Endothelial cell (in vitro differentiated cells): ENCODE data around the gene ADCY6. TPM values are rescaled to one million over a fixed set of nuclear protein-coding genes. Genes with fewer than 3 reads are reported as not detected.

Experiments
- DNase-seq: peaks from one replicate; pipeline ENCODE4 v3.0.0; 2021; ENCODE audit warnings: low spot score
- H3K27ac Mint-ChIP-seq: one replicate; pipeline ENCODE4 v1.8.0; 2021; ENCODE audit warnings: mixed read lengths, inconsistent platforms; ENCODE audit not compliant: unreplicated experiment
- H3K27me3 Mint-ChIP-seq: one replicate; pipeline ENCODE4 v1.8.0; 2021; ENCODE audit warnings: mild to moderate bottlenecking, moderate library complexity, mixed read lengths, inconsistent platforms; ENCODE audit not compliant: unreplicated experiment
- H3K36me3 Mint-ChIP-seq: one replicate; pipeline ENCODE4 v1.8.0; 2021; ENCODE audit warnings: mild to moderate bottlenecking, low read depth, mixed read lengths, inconsistent platforms; ENCODE audit not compliant: unreplicated experiment
- H3K4me1 Mint-ChIP-seq: one replicate; pipeline ENCODE4 v1.8.0; 2021; ENCODE audit warnings: mild to moderate bottlenecking, mixed read lengths, inconsistent platforms; ENCODE audit not compliant: unreplicated experiment
- H3K4me3 Mint-ChIP-seq: one replicate; pipeline ENCODE4 v1.8.0; 2021; ENCODE audit warnings: mild to moderate bottlenecking, mixed read lengths, inconsistent platforms; ENCODE audit not compliant: unreplicated experiment
- H3K9me3 Mint-ChIP-seq: one replicate; pipeline ENCODE4 v1.8.0; 2021; ENCODE audit warnings: mixed read lengths, inconsistent platforms; ENCODE audit not compliant: unreplicated experiment
- CTCF ChIP-seq: fragments of 200-600 bp; sonication (generic); IDR thresholded peaks from one replicate; pipeline ENCODE4 v1.5.0; 2021; ENCODE audit warnings: antibody characterized with exemption; ENCODE audit not compliant: unreplicated experiment
- total RNA-seq: library from RNA; stranded (reverse); fragmentation: NEBNext Ultra II Directional; extraction: Animal tissue kit (Norgen Biotek cat#: 25700); gene quantifications from one replicate; pipeline ENCODE4 v1.2.1, GENCODE V29; 2021; ENCODE audit not compliant: unreplicated experiment

Gene ADCY6
- total RNA-seq, 1 donor from 2014 or later: 31.6 TPM

GRCh38 chr12:48822139-48822538 is 33.2 kb upstream of the ADCY6 start:
- H3K9me3 Mint-ChIP-seq: no peaks in the 10 kb centered on the region
- no peak overlapping the region for H3K27ac Mint-ChIP-seq
- no peak for DNase-seq
- peaks cover 26% of the 10 kb centered on the region for H3K27me3 Mint-ChIP-seq
- H3K4me1 Mint-ChIP-seq: peaks cover 23% of the 10 kb centered on the region
- peaks cover 28% of the 10 kb centered on the region for H3K36me3 Mint-ChIP-seq
- H3K4me3 Mint-ChIP-seq: no peak overlapping the region
- TF ChIP-seq CTCF: no peak

GRCh38 chr12:48819986-48820725 is 31.3 kb upstream of the ADCY6 start:
- H3K9me3 Mint-ChIP-seq: no peaks in the 10 kb centered on the region
- peak overlapping the region; percentile 21 for H3K4me3 Mint-ChIP-seq
- H3K36me3 Mint-ChIP-seq: peaks cover 23% of the 10 kb centered on the region
- H3K27me3 Mint-ChIP-seq: peaks cover 18% of the 10 kb centered on the region
- DNase-seq: no peak
- H3K4me1 Mint-ChIP-seq: peaks cover 33% of the 10 kb centered on the region
- TF ChIP-seq CTCF: no peak
- no peak overlapping the region for H3K27ac Mint-ChIP-seq

- Mint-ChIP-seq H3K36me3 (peaks cover 16% of the 10 kb centered on the region), H3K4me1 (peaks cover 35% of the 10 kb centered on the region), H3K9me3 (no peaks in the 10 kb centered on the region), H3K27ac (no peak overlapping the region), H3K4me3 (peak overlapping the region; percentile 94), H3K27me3 (peaks cover 17% of the 10 kb centered on the region)
- peak; percentile 40 for TF ChIP-seq CTCF
- peak; percentile 56 for DNase-seq
Measured at GRCh38 chr12:48818831-48819590, 30.1 kb upstream of the ADCY6 start.

GRCh38 chr12:48817873-48818830 is 29.3 kb upstream of the ADCY6 start, which contains the start of gene CACNB3:
TSS of gene CACNB3 (plus strand) at chr12:48818496. CDS start at chr12:48818930, 434 bp downstream.
- H3K9me3 Mint-ChIP-seq: no peaks in the 10 kb centered on the region
- no peak for TF ChIP-seq CTCF
- H3K36me3 Mint-ChIP-seq: peaks cover 16% of the 10 kb centered on the region
- peak; percentile 72 for DNase-seq
- peak within 1 kb of the TSS; percentile 94 for H3K4me3 Mint-ChIP-seq
- H3K27me3 Mint-ChIP-seq: peaks cover 21% of the 10 kb centered on the region
- peaks cover 41% of the 10 kb centered on the region for H3K4me1 Mint-ChIP-seq
- H3K27ac Mint-ChIP-seq: no peak within 1 kb of the TSS
